Measurements from ENCODE around the gene DCT.
"Not testable (repeated sequence)": the region's sequence is repeated elsewhere in the genome, so short reads cannot be mapped to it uniquely, and the experiment has no call there.

The DCT gene
- 0 to 1.4 (median 0.49) reads per million in 3 experiments for total RNA-seq

GRCh38 chr13:94479616-94480015 is at the start of gene DCT:
TSS of gene DCT (minus strand) at chr13:94479682. CDS start at chr13:94479255, 427 bp downstream.
- no peak for DNase-seq

- DNase-seq, result not testable (repeated sequence)
Measured at GRCh38 chr13:94526956-94527355, 47.5 kb upstream of the DCT start.

DNA sequence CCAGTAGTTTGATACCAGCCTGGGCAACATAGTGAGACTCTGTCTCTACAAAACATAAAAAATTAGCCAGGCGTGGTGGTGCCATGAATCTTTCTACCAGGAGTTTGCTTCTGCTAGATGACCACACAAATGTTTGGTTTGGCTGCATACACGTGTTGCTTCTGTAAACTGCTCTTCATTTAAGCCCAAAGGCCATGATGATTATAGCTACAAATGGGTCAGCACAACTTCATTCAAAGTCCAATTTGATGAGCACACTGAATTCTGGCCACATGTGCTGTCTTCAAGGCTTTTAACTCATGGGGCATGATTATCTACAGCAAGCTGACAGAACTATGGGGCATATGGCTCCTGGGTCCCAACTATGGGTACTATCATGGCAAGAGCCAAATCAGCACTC is 46.3 kb upstream of the DCT start:
- DNase-seq, result no peak

GRCh38 chr13:94524407-94524806 is 44.9 kb upstream of the DCT start:
- DNase-seq, result no peak

GRCh38 chr13:94520001-94520400 is 40.5 kb upstream of the DCT start:
- DNase-seq, result no peak

DNA sequence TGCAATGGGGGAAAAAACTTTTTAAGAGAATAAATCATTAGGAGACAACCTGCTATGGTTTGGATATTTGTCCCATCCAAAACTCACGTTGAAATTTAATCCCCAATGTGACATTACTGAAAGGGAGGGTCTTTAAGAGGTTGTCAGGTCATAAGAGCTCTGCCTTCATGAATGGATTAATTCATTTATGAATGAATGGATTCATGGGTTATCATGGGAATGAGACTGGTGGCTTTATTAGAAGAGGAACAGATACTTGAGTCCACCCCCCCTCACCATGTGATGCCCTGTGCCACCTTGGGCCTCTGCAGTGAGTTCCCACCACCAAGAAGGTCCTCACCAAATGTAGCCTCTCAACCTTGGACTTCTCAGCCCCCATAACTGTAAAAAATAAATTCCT is 37.0 kb upstream of the DCT start:
- no peak for DNase-seq

DNA sequence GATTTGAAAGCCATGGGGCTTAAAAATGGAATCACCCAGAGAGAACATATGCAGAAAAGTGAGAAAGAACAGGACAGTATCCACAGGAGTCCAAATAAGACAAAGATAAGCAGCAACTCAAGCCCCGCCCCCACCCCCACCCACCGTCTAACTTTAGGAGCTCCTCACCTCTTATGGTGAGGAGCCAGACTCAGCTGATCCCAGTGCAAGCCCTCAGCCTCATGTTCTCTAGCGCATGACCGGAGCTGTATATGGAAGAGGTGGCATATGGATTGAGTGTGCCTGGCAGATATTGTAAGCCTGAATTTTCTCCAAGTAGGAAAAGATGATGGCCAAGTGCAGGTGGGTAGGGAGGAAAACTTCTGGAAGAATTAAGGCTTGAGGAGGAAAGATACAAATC is 36.4 kb upstream of the DCT start:
- no peak for DNase-seq

GRCh38 chr13:94515374-94515773 is 35.9 kb upstream of the DCT start:
- DNase-seq, result no peak

GRCh38 chr13:94513026-94513425 is 33.5 kb upstream of the DCT start:
- no peak for DNase-seq

- DNase-seq, result no peak
Measured at GRCh38 chr13:94505730-94506129, 26.2 kb upstream of the DCT start.

DNA sequence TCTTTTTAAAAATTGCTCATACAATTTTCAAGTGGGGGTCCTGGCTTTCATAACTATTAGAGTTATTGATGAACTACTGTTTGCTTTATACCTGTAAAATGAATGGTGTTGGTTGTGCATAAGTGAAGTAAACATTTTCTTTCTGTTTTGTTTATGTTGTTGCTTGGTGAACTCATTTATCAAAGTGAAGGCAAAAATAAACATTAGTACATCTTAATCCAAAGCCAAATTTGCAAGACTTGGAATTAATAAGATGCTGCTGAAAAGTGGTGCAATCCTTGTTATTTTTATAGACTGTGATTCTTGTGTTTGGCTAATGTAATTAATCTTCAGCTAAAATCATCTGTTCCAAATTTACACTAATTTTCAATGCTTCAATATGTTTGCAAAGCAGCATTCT is 24.4 kb upstream of the DCT start:
- no peak for DNase-seq

- DNase-seq, result not testable (repeated sequence)
Measured at GRCh38 chr13:94498831-94499230, 19.3 kb upstream of the DCT start.

GRCh38 chr13:94495806-94496205 is 16.3 kb upstream of the DCT start:
- DNase-seq, result no peak

- DNase-seq, result no peak
Measured at GRCh38 chr13:94494026-94494425, 14.5 kb upstream of the DCT start.

DNA sequence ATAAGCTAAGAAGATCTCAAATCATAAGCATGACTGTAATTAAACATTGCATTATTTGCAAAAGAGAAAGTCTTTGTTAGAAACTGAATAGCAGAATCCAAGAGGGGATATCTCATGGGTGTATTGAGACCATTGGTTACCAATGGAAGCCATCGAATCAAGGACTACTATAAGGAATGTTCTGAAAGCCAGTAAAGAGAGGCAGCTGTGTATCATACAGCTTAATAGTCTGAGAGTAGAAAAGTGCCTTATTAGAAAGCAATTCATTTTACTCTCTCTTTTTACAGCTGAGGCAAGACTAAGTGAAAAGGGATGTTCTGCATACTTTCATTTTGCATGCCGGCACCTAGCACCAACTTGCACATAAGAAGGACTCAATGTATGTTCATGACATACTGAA is 7.6 kb upstream of the DCT start:
- DNase-seq, result no peak

DNA sequence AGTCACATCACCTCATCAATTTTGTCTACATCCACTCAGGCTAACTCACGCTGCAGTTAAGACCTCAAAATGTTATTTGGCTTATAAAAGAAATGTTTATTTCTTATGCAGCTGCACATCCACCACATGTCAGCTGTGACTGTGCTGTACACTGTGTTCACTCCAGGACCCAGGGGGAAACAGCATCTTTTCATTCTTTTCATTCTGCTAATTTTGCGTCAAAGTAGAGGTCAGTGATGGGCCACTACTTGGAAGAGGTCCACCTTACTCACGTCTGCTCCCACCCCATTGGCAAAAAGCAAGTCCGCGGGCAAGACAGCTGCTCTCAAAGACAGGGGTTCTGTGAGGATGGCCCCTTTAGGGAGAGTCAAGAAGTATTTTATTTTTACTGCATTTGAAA is 4.5 kb upstream of the DCT start:
- no peak for DNase-seq

DNA sequence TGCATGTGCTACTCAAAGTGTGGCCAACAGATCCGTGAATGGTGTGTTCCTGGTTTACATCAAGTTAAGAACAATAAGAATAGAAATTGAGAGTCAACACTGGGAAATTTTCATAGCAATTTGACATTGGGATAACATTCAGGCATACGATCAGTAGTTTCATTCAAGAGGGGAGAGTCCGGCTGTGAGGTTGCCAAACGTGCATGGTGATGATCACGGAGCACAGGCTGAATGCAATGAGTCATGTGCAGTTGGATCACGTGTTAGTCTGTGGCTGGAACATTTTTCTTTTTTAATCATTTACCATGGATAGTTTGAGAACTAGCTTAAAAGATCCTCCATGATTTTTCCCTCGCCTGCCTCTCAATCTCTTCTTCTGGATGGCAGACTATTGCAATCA is 2.5 kb upstream of the DCT start:
- no peak for DNase-seq

- DNase-seq, result no peak
Measured at GRCh38 chr13:94480672-94481145, 1.2 kb upstream of the DCT start.

- DNase-seq, result no peak
Measured at GRCh38 chr13:94478913-94479312, 569 bp downstream of the DCT start.

DNA sequence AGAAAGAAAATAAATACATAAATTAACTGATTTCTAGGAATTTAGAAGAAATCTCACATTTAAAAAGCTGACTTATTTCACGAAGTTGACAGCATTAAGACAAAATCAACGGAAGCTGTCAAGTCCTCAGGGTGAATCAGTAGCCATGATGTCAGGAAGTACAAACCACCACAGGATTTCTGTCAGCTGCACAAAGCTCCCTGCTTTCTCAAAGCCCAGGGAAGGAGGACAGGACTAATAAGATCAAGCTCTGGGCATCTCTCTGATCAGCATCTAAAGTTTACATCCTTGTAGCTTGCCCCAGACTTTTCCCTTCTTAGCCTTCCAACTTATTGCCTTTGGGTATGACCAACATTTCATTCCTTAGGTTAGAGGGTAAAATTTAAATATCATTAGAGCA is 9.4 kb downstream of the DCT start:
- no peak for DNase-seq

- DNase-seq, result no peak
Measured at GRCh38 chr13:94464771-94465170, 14.7 kb downstream of the DCT start.

GRCh38 chr13:94462670-94463069 is 16.8 kb downstream of the DCT start:
- DNase-seq, result no peak

DNA sequence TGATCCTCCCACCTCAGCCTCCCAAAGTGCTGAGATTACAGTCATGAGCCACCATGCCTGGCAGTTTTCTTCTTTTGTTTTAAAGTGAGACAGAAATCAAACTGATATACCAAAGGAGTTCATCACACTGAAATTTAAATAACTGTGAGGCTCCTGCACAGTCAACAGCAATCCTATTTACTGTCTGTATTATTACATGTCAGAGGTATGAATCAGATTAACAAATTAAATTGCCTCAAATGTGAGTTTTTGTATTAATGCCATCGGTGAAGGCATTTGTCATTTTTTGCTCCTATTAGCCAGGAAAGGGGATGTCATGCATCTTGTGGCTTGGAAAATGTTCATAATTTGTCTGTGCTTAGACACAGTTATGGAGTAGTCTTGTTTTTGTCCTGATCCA is 20.4 kb downstream of the DCT start:
- no peak for DNase-seq

GRCh38 chr13:94455414-94455813 is 24.1 kb downstream of the DCT start:
- DNase-seq, result no peak

DNA sequence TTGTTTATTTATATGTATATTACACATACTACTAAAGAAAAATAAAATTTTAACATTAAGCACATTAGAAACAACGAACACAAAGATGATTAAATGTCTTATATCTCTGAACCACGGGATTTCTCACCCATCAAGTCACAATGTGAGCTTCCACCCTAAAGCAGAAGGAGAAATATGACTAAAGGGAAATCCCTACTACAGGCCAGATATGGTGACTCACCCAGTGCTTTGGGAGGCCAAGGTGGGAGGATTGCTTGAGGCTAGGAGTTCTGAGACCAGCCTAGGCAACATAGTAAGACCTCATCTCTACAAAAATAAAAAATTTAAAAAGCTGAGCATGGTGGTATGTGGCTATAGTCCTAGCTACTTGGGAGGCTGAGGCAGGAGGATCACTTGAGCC is 24.6 kb downstream of the DCT start:
- DNase-seq, result no peak

DNA sequence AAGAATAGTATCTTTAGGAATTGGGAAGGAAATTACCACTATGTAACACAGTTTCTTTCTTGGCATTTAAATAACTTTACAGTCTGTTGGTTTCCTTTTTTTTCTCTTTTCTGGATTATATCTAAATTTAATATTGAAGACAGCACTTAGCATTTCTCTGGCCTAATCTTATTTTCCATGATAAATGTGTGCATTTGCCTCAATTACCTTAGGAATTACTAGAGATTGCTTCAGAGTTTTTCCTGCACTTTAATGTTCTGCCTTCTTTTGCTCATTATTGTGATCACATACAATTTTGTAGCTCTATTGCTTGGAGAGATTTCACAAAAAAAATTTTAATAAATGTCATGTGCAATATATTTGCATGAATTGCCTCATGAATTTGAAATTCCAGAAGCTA is 25.1 kb downstream of the DCT start:
- no peak for DNase-seq

Measured in central memory CD4-positive, alpha-beta T cell (primary cell).